GM12873 (cell line): ENCODE data around the gene ZNF787.

Experiments
- CTCF ChIP-seq: IDR thresholded peaks from 2 replicates; pipeline ENCODE4 v1.5.1; 2012; ENCODE audit warnings: low read depth, mild to moderate bottlenecking, moderate library complexity, low read length, control low read depth; ENCODE audit not compliant: insufficient read depth; ENCODE audit errors: missing control alignments

Gene ZNF787

GRCh38 chr19:56092685-56093631 lies 28.1 kb downstream of the ZNF787 start:
- TF ChIP-seq CTCF: no peak

DNA sequence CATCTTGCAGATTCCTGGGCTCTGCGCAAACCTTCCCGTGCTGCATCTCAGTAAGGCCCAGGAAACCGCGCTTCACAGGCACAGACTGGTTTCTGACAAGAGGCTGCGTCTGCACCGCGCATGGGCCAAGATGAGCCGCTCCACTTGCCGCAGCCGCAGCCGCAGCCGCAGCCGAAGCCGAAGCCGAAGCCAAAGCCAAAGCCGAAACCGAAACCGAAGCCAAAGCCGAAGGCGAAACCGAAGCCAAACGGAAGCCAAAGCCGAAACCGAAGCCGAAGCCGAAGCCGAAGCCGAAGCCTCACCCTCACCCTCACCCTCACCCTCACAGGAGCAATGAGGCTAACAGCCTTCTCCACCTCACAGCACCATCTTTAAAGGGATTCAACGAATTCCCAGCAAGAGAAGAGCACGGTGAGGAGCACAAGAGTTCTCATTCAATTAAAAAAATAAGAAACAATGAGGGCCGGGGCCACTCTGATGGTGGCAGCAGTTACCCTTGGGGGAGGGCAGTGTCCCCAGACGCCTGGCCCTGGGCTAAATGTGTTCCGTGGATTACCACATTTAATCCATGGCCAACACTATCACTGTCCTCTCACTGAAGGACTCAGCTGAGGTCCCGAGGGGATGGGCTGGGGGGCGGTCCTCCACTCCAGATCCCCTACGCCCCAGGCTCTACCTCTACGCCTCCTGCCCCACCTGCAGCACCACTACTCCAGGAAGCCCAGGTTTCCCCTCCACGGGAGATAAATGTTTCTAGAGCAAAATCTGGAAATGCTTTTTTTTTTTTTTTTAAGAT lies 29.1 kb downstream of the ZNF787 start:
- TF ChIP-seq CTCF: no peak

GRCh38 chr19:56091066-56091490 lies 30.0 kb downstream of the ZNF787 start:
- no peak for TF ChIP-seq CTCF

DNA sequence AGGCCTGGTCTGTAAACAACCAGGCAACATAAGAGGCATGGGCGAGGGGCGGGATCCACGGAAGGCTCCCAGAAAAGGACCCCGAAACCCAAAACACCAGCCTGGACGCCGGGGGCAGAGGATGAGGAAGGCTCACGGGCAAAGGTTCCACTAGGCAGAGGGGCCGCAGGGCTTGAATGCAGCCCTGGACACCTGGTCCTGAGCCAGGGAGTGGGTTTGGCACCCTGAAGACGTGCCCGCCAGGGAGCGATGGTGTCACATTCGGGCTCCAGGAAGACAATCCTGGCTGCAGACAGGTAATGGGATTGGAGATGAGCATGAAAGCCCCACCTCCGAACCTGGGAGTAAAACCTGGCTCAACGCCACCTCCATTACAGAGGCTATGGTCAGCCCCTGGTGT lies 31.8 kb downstream of the ZNF787 start:
- TF ChIP-seq CTCF: no peak

DNA sequence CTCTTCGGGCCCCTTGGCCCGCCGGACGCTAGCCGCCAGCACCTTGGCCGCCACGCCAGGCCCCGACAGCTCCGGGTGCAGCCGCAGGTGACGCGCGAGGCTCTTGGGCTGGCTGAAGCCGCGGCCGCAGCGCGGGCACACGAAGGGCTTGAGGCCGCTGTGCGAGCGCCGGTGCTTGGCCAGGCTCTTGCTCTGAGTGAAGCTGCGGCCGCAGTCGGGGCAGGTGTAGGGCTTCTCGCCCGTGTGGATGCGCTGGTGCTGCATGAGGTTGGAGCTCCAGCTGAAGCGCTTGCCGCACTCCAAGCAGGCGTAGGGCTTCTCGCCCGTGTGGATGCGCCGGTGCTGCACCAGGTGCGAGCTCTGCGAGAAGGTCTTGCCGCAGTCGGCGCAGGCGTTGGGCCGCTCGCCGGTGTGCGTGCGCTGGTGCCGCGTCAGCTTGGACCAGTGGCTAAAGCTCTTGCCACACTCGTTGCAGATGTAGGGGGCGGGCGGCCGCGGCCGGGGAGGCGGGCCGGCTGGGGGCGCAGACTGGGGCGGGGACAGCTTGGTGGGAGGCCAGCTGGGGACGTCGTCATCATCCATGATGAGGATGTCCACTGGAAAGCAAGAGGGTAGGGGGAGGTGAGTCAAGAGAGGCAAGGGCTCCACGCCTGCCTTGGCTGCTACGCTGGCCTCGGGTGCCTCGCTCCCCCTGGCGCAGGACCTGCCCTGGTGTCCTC lies 32.4 kb downstream of the ZNF787 start:
- TF ChIP-seq CTCF: no peak

DNA sequence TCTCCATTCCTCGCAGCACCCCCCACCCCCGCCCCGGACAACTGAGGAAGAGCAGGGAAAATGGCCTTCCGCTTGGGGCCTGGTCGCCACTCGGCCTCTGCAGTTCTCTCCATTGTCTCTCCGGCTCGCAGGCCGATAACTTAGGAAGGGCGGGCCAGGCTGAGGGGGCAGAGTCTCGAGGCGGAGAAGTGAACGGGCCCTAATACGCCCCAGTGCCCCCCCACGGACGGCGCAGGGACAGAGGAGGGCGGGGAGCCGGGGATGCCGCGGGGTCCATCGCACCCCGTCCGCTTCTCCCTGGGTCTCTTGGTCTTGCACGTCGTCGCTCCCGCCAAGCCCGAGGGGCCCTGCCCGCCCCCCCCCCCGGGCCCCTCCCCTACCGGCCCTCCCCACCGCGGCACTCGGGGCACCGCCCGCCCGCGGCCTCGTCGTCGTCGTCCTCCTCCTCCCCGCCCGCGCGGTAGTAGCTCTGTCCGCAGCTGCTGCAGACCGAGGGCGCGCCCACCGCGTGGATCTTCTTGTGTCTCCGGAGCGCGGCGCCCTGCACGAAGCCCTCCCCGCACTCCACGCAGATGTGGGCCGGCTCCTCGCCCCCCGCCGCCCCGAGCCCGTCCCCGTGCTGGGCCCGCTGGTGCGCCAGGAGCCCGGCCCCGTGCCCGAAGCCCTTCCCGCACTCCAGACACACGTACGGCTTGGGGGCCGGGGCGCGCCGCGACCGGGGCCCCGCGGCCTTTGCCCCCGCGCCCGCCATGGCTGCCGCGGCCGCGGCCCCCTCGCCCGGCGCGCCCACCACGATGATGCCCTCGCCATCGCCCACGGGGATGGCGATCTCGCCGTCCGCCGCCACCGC lies 33.2 kb downstream of the ZNF787 start:
- no peak for TF ChIP-seq CTCF
